Endodermal cell (in vitro differentiated cells): ENCODE data around the gene EPG5. TPM values are rescaled to one million over a fixed set of nuclear protein-coding genes. Genes with fewer than 3 reads are reported as not detected.

ENCODE experiments used
- DNase-seq: peaks from one replicate; pipeline ENCODE4 v3.0.0-alpha.2; 2017
- H3K27ac ChIP-seq: 2 replicates; pipeline ENCODE4 v1.5.1; 2013; ENCODE audit warnings: mild to moderate bottlenecking, low read depth, low read length, moderate library complexity
- H3K27me3 ChIP-seq: 2 replicates; pipeline ENCODE4 v1.6.1; 2013; ENCODE audit warnings: mild to moderate bottlenecking, low read length, moderate library complexity; ENCODE audit not compliant: insufficient read depth, control insufficient read depth, poor library complexity, severe bottlenecking
- H3K36me3 ChIP-seq: 2 replicates; pipeline ENCODE4 v1.7.0; 2013; ENCODE audit warnings: mild to moderate bottlenecking, low read length, moderate library complexity; ENCODE audit not compliant: control insufficient read depth, insufficient read depth
- H3K4me1 ChIP-seq: one replicate; pipeline ENCODE4 v1.7.0; 2013; ENCODE audit warnings: low read length; ENCODE audit not compliant: control insufficient read depth, insufficient read depth
- H3K4me3 ChIP-seq: 2 replicates; pipeline ENCODE4 v1.5.1; 2013; ENCODE audit warnings: mild to moderate bottlenecking, low read length, moderate library complexity
- H3K9ac ChIP-seq: 2 replicates; pipeline ENCODE4 v1.6.1; 2013; ENCODE audit warnings: mild to moderate bottlenecking, low read length, moderate library complexity; ENCODE audit not compliant: poor library complexity, severe bottlenecking; ENCODE audit errors: extremely low read depth
- H3K9me3 ChIP-seq: 2 replicates; pipeline ENCODE4 v1.6.1; 2013; ENCODE audit warnings: mild to moderate bottlenecking, low read length, moderate library complexity; ENCODE audit not compliant: control insufficient read depth
- H3K27ac Mint-ChIP-seq: 2 replicates; pipeline ENCODE4 v1.8.0; 2020; ENCODE audit warnings: mixed read lengths
- H3K27me3 Mint-ChIP-seq: 2 replicates; pipeline ENCODE4 v1.8.0; 2021; ENCODE audit warnings: mild to moderate bottlenecking, mixed read lengths; ENCODE audit not compliant: insufficient read depth
- H3K36me3 Mint-ChIP-seq: 2 replicates; pipeline ENCODE4 v1.8.0; 2020; ENCODE audit warnings: low read depth, mixed read lengths
- H3K4me1 Mint-ChIP-seq: 2 replicates; pipeline ENCODE4 v1.8.0; 2020; ENCODE audit warnings: mixed read lengths
- H3K4me3 Mint-ChIP-seq: 2 replicates; pipeline ENCODE4 v1.8.0; 2020; ENCODE audit warnings: mild to moderate bottlenecking, moderate library complexity, mixed read lengths
- H3K9me3 Mint-ChIP-seq: 2 replicates; pipeline ENCODE4 v1.8.0; 2020; ENCODE audit warnings: mild to moderate bottlenecking, mixed read lengths
- WGBS, 2 experiments: methylation state at CpG; one replicate each; pipeline versions ENCODE4 v1.1.5 to v1.1.7; 2013; ENCODE audit warnings: missing lambda C conversion rate in 2 of 2, mixed read lengths in 1 of 2; ENCODE audit not compliant: insufficient coverage in 1 of 2, insufficient read length in 1 of 2; 5-methylcytosine and 5-hydroxymethylcytosine counted together
- total RNA-seq, 2 donors: library from RNA; stranded (reverse); fragmentation: NEBNext Ultra II Directional in 1 of 2; extraction: Animal tissue kit (Norgen Biotek cat#: 25700) in 1 of 2; gene quantifications; 2 replicates in 1 of 2; 3 replicates in 1 of 2; pipeline ENCODE4 v1.2.1, GENCODE V29; 2021
- TF ChIP-seq, protein P1 (sequence below): fragments of 200-600 bp; sonication (generic); conservative IDR thresholded peaks from 2 replicates; pipeline ENCODE4 v1.5.0; 2021; ENCODE audit warnings: antibody characterized with exemption, mild to moderate bottlenecking

The EPG5 gene
- total RNA-seq, 2 donors from 2014 or later = 25.6 to 28.6 TPM

GRCh38 chr18:45845410-45845809 lies 121.7 kb downstream of the EPG5 start:
- H3K4me1 Mint-ChIP-seq = peaks cover 1% of the 10 kb centered on the region
- H3K9me3 Mint-ChIP-seq = no peaks in the 10 kb centered on the region
- no peak overlapping the region for H3K4me3 ChIP-seq
- H3K4me3 Mint-ChIP-seq = no peak overlapping the region
- H3K4me1 ChIP-seq = no peaks in the 10 kb centered on the region
- peaks cover 9% of the 10 kb centered on the region for H3K36me3 ChIP-seq
- WGBS, 2 experiments = 87 to 90% methylated on average over 7 to 8 of the region's 8 CpGs
- DNase-seq = no peak
- H3K27me3 ChIP-seq = no peaks in the 10 kb centered on the region
- TF ChIP-seq, protein P1, sequence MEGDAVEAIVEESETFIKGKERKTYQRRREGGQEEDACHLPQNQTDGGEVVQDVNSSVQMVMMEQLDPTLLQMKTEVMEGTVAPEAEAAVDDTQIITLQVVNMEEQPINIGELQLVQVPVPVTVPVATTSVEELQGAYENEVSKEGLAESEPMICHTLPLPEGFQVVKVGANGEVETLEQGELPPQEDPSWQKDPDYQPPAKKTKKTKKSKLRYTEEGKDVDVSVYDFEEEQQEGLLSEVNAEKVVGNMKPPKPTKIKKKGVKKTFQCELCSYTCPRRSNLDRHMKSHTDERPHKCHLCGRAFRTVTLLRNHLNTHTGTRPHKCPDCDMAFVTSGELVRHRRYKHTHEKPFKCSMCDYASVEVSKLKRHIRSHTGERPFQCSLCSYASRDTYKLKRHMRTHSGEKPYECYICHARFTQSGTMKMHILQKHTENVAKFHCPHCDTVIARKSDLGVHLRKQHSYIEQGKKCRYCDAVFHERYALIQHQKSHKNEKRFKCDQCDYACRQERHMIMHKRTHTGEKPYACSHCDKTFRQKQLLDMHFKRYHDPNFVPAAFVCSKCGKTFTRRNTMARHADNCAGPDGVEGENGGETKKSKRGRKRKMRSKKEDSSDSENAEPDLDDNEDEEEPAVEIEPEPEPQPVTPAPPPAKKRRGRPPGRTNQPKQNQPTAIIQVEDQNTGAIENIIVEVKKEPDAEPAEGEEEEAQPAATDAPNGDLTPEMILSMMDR = no peak
- no peak overlapping the region for H3K27ac Mint-ChIP-seq
- peaks cover 10% of the 10 kb centered on the region for H3K36me3 Mint-ChIP-seq
- no peak overlapping the region for H3K27ac ChIP-seq
- H3K9me3 ChIP-seq = no peaks in the 10 kb centered on the region
- no peak overlapping the region for H3K9ac ChIP-seq
- peaks cover 1% of the 10 kb centered on the region for H3K27me3 Mint-ChIP-seq

- Mint-ChIP-seq H3K27me3 (peaks cover 1% of the 10 kb centered on the region), H3K27ac (no peak overlapping the region), H3K36me3 (peaks cover 8% of the 10 kb centered on the region), H3K9me3 (no peaks in the 10 kb centered on the region), H3K4me1 (peaks cover 4% of the 10 kb centered on the region), H3K4me3 (no peak overlapping the region)
- Histone ChIP-seq H3K4me3 (no peak overlapping the region), H3K27ac (no peak overlapping the region), H3K27me3 (no peaks in the 10 kb centered on the region), H3K9ac (no peak overlapping the region), H3K9me3 (no peaks in the 10 kb centered on the region), H3K4me1 (peaks cover under 1% of the 10 kb centered on the region), H3K36me3 (peaks cover 9% of the 10 kb centered on the region)
- 88 to 96% methylated on average over 3 to 7 of the region's 7 CpGs for WGBS, 2 experiments
- DNase-seq = no peak
- TF ChIP-seq, protein P1 = no peak
Measured at GRCh38 chr18:45844938-45845337, 122.2 kb downstream of the EPG5 start.

DNA sequence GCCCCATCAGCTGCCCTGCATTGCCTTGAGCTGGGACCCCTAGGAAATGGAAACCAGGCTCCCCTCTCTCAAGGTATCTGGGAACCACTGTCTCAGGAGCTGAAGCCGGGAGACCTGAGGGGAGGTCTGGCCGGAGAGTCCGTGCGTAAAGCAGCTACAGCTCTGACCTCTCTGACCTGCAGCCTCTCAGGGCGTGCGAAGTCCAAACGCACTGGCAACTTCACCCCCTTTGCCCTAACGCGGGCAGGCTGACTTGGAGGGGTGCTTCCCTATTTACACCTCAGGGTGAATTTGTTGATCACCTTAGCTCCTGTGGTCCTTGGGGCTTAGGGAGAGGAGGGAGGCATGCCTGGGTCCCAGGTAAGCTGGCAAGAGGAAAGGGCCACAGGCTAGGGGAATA lies 124.1 kb downstream of the EPG5 start:
- H3K4me1 ChIP-seq = peaks cover 4% of the 10 kb centered on the region
- H3K9me3 Mint-ChIP-seq = peaks cover 1% of the 10 kb centered on the region
- TF ChIP-seq, protein P1 = no peak
- peaks cover 8% of the 10 kb centered on the region for H3K27me3 ChIP-seq
- no peak overlapping the region for H3K4me3 Mint-ChIP-seq
- peaks cover 9% of the 10 kb centered on the region for H3K4me1 Mint-ChIP-seq
- no peak for DNase-seq
- no peaks in the 10 kb centered on the region for H3K9me3 ChIP-seq
- peaks cover 16% of the 10 kb centered on the region for H3K27me3 Mint-ChIP-seq
- H3K9ac ChIP-seq = no peak overlapping the region
- WGBS, 2 experiments = 91% methylated on average over 9 of the region's 9 CpGs; no CpG with 5 or more reads in 1 of the 2 experiments
- H3K36me3 ChIP-seq = no peaks in the 10 kb centered on the region
- H3K27ac ChIP-seq = no peak overlapping the region
- no peaks in the 10 kb centered on the region for H3K36me3 Mint-ChIP-seq
- H3K4me3 ChIP-seq = no peak overlapping the region
- no peak overlapping the region for H3K27ac Mint-ChIP-seq
